ENCODE measurements around the gene ZBTB20.
"Not testable (repeated sequence)": the region's sequence is repeated elsewhere in the genome, so short reads cannot be mapped to it uniquely, and the experiment has no call there.

The ZBTB20 gene

DNA sequence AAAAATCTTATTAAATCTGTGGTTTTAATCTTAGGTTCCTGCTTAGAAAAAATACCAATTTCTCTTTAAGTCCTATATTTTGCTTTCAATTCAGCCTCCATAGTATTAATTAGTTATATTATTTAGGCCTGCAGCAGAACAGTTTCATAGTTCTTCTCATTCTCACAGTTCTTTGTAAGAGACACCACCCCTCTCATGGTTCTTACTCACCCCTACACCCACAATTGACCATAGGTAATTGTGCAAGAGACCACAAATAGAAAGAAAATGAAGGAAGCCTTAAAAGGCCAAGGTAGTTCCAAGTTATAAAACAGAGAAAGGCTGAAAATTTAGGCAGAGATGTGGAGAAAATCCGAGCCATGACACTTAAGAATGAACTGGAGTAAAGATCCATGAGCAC lies 438.0 kb downstream of the ZBTB20 start:
- peak; percentile 59 for DNase-seq

DNA sequence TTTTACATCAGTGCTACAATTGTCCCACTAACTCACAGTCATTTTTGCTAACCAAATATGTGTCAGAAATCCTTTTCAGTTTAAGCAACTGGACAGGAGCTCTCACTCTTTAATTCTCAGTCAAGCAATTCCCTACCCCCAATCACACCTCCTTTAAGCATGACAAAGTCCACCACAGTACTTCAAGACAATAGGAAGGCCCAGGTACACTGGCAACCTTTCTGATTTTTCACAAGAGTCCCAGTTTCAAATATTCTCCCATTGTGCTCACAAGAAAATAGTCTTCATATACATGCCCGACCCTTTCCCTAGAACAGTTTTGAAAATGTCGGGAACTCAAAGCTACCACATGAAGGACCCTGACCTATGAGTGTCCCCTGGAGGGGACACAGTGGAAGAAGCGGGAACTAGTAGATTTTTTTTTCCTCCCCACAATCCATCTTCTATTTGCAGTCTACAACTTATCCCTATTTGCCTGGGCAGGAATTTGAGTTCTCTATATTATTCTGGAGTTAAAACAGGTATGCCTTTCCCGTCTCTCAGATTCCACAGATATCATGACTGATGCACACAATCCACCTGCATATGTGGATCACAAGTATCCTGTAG lies 439.7 kb downstream of the ZBTB20 start:
- DNase-seq: no peak

DNA sequence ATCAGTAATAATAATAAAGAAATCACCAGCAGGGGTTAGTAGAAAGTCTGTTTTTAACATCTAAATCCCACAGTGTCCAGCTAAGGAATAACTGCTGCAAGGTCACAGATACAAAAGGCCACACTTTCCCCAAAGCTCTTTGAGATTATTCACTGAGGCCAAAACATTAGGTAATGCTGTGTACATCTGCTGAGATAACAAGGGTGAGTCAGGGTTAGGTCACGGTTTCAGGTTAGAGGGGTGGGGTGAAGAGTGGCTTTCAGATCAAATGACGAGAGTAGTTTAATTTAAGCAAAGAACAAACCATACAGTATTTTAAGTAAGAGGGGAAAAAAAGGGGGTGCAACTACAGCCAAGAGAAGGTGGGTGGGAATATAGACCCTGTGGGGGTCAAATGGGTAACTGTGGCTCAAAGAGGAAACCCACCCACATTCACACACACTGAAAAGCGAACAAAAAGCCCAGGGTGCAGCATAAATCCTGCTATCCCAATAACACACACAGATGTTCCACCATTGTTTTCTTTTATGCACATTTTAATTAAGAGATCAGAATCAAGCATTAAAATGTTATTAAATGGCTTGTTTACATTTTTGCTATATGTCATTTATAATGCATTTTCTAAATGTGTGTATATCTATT lies 440.4 kb downstream of the ZBTB20 start:
- peak; percentile 20 for DNase-seq

DNA sequence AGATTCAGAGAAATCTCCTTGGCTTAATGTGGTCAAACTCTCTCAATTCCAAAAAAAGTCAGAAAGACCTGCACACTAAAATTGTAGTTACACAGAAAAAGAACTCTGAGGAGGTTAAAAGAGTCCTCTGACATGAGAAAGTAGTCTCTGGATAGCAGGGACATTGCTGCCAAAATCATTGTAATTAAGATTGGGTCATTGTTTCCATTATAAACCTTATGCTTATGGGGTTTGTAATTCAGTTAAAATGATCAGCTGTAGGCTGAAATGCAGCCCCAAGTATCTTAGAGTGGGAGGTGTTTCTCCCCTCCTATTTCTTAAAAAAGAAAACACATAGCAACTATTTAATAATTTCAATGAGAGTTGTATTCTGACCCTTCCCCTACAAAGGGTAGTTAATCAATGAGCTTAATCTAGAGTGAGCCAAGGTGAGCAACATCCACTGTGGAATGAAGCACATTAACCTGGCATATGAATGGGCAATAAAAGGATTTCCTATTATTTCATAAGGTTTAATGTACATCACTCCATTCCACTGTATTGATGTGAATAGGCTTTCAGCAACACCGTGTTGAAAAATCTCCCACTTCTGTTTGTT lies 446.4 kb downstream of the ZBTB20 start:
- no peak for DNase-seq

DNA sequence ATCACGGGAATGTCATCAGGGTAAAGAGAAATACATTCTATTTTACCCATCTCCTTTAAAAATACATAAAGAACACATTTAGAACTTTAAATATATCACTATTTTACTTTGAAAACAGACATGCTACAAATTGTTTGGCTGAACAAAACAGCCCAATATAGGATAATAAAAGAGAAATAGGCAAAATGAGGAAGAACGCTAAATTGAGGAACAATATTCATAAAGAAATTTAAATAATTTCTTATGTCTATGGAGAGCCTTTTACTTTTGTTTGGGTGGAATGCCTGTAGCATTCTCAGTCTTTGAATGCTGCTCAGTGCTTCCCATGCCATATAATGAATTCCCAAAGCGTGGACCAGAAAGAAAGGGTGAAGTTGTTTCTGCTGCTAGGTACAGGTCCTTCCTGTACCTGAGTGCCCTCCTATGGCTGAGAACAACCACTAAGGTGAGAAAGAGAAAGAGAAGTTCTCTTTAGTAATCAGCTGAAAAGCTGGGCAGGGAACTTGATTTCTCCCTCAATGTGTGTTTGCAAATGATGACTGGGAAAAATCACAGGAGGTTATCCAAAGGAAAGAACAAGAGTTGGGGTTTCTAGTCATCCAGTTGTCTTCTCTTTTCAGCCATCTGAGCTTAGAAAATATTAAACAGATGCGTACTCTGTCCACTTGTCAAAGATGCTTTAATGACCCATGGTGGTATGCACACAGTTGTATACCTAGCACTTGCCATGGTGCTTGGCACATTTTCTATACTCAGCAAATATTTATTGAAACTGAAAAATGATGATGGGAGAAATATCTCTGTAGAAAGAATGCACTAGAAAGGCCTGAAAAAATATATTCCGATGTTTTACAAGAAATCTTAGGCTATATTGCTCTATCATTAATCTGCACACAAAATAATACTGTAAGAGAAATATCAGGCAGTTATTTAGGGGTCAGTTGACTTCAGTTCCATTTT lies 448.7 kb downstream of the ZBTB20 start:
- DNase-seq: no peak

DNA sequence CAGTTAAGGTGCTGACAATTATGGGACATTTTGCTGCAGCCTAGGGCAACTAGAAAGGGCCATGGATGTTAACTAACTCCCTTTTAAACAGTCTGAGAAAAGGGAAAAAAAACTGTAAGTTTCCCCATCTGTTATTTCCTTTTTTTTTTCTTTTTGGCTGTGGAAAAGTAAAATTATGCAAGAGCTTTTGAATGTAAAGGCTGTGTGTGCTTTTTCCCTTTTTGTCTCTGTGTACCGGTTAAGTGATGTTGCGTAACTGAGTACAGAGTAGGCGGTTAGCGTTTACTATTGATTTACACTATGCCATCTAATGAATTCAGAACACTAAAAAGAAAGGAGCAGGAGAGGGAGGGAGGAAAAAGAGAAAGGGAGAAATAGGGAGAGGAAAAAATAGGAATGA lies 449.7 kb downstream of the ZBTB20 start:
- DNase-seq: peak; percentile 15

GRCh38 chr3:114694251-114694650 lies 452.8 kb downstream of the ZBTB20 start:
- no peak for DNase-seq

GRCh38 chr3:114691871-114692270 lies 455.2 kb downstream of the ZBTB20 start:
- peak; percentile 51 for DNase-seq

DNA sequence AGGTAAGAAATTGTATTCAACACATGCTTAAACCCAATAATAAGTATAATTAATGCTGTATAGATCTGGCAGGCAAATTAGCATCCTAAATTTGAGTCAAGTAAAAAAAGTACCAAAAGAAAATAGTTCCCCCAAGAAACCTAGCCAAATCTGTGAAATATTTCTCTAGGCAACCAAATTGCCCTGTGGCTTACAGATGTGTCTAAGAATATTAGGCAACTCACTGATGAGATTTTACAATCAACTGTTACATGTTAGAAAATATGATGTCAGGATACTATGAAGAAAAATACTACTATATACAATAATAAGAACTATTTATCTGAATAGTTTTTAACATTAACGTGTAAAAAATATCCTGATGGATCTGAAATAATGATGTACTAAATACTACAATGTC lies 456.2 kb downstream of the ZBTB20 start:
- DNase-seq: peak; percentile 32

DNA sequence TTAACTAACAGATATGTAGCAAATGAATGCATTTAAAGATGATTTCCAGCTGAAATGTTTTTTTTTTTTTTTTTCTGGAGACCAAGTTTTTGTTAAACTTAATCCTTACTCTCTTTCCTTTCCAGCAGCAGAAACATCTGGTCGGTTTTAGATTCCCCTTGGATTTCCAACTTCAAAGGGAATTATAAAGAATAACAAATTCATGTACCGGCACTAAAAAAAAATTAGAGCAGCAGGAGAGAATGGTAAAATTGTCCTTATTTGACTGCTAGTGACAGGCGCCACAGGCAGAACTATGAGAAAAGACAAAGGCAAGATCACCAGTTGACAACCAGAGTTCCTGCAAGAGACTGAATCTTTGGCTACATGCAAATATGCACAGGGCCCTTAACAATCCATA lies 459.9 kb downstream of the ZBTB20 start:
- DNase-seq: no peak

GRCh38 chr3:114686621-114687020 lies 460.5 kb downstream of the ZBTB20 start:
- DNase-seq: peak; percentile 73

- peak; percentile 5 for DNase-seq
Observed at GRCh38 chr3:114685161-114685560, 461.9 kb downstream of the ZBTB20 start.

- no peak for DNase-seq
Observed at GRCh38 chr3:114680299-114680698, 466.8 kb downstream of the ZBTB20 start.

- DNase-seq: not testable (repeated sequence)
Observed at GRCh38 chr3:114679773-114680172, 467.3 kb downstream of the ZBTB20 start.

GRCh38 chr3:114675104-114675503 lies 472.0 kb downstream of the ZBTB20 start:
- DNase-seq: no peak

GRCh38 chr3:114674036-114674435 lies 473.1 kb downstream of the ZBTB20 start:
- no peak for DNase-seq

DNA sequence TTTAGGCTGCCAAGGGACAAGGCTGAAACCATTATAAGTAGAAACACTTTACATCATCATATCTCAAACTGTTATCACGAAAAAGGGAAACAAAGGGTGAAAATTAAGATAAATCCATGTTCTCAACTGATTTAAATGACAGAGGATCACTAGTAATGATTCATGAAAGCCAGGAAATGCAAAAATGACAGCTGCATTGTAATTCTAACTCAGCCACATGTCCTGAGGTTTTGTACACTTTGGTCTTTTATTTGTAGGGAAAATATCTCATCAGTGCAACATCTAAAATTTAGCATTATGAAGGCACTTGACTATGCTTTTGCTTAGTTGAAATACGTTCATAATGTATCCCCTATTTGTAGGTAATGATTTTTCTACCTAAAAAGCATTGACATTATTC lies 473.6 kb downstream of the ZBTB20 start:
- no peak for DNase-seq

- DNase-seq: no peak
Observed at GRCh38 chr3:114672692-114673447, 474.2 kb downstream of the ZBTB20 start.

DNA sequence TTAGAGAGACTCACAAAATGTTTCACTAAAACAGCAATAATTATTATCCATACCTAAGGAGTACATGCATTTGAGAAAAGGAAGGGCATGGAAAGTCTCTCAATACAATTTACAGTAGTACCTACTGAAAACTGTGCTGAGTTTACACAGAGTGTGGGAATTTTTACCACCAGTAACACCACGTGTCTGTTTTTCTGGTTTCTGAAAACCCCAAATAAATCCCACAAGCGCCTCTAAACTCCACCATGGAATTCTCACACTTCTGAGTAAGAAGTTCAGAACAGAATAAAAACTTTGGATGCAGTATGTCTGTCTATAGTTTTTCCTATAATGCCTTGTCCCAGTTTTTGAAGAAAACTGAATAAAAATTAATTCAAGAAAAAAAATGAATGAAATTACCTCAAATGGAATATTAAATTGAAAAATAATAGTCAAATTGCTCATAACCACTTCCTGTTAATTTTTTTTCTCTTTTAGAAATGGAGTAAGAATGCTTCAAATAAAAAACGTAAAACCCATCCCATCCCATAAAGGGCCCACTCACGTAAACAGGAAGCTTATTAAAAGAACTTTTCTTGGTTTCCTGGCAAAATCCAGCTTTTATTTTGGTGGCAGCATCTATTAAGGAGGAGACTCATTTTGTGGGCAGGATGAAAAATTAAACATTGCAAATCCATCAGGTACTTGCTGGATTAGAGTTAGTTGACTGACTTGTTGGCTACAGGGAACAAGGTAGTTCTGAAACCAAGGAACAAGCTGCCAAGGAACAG lies 475.2 kb downstream of the ZBTB20 start:
- DNase-seq: no peak

DNA sequence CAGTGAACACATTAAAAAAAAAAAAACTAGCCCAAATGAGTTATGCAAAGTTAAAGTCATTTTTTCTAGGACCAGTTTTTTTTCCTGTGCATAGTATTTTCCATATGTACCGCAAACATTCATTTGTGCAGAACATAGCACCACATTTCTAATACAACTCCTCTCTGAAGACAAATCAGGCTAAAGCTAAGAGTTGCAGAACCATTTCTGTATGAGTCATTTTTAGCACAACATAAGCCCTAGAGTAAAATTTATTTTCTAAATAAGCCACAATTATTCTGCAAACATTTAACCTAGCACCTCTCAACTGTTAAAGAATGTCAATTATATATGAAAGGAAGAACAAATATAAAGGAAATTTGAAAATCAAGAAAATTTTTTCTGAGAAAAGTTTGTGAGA lies 477.5 kb downstream of the ZBTB20 start:
- DNase-seq: no peak

- DNase-seq: no peak
Observed at GRCh38 chr3:114668099-114668498, 479.0 kb downstream of the ZBTB20 start.

DNA sequence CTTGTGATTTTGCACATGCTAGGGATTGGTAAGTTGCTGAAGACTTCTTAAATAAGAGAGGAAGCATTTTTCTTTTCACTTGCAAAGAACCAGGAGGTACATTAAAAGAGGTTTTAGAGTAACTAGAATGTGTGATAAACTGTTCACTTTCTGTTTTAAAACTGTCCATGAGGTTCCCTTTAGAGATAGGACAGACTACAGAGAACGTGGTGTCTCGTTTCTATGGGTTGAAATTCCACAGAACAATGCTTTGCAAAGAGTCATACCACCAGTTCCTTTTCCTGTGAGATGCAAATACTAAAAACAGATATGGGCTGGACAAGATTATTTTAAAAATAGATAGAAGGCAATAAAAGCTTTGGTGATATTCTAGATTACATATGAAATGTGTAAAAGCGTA lies 480.5 kb downstream of the ZBTB20 start:
- peak; percentile 10 for DNase-seq
